Neuronal stem cell (in vitro differentiated cells): Measurements from ENCODE around the gene ZNF324.
"Not testable (repeated sequence)": the region's sequence is repeated elsewhere in the genome, so short reads cannot be mapped to it uniquely, and the experiment has no call there.

ENCODE experiments used
- DNase-seq: peaks from one replicate; pipeline ENCODE4 v3.0.0-alpha.2; 2013; ENCODE audit warnings: low spot score
- H2AFZ ChIP-seq: one replicate; pipeline ENCODE4 v1.6.1; 2013; ENCODE audit warnings: mild to moderate bottlenecking, low read length, inconsistent platforms
- H2AK5ac ChIP-seq: 2 replicates; pipeline ENCODE4 v1.6.1; 2013; ENCODE audit warnings: low read depth, mild to moderate bottlenecking, inconsistent platforms, low read length, moderate library complexity, mixed read lengths
- H2BK120ac ChIP-seq: 2 replicates; pipeline ENCODE4 v1.6.1; 2013; ENCODE audit warnings: low read depth, mild to moderate bottlenecking, inconsistent platforms, low read length, moderate library complexity, mixed read lengths
- H2BK12ac ChIP-seq: one replicate; pipeline ENCODE4 v1.6.1; 2013; ENCODE audit warnings: low read length, inconsistent platforms
- H2BK15ac ChIP-seq: 2 replicates; pipeline ENCODE4 v1.6.1; 2013; ENCODE audit warnings: mild to moderate bottlenecking, low read length, inconsistent platforms, mixed read lengths
- H2BK5ac ChIP-seq: one replicate; pipeline ENCODE4 v1.6.1; 2013; ENCODE audit warnings: inconsistent platforms, mild to moderate bottlenecking, low read length, moderate library complexity
- H3K14ac ChIP-seq: one replicate; pipeline ENCODE4 v1.6.1; 2013; ENCODE audit warnings: low read length, inconsistent platforms
- H3K18ac ChIP-seq: 2 replicates; pipeline ENCODE4 v1.6.1; 2013; ENCODE audit warnings: low read length, inconsistent platforms
- H3K23ac ChIP-seq: 2 replicates; pipeline ENCODE4 v1.6.1; 2013; ENCODE audit warnings: low read depth, mild to moderate bottlenecking, mixed read lengths, low read length, inconsistent platforms; ENCODE audit not compliant: poor library complexity
- H3K27ac ChIP-seq: replicated peaks from 3 replicates; pipeline ENCODE4 v1.5.1; 2013; ENCODE audit warnings: low read length, inconsistent platforms
- H3K27me3 ChIP-seq, 3 experiments: 2 replicates each; pipeline ENCODE4 v1.6.1; 2013; ENCODE audit warnings: low read length in 3 of 3, mild to moderate bottlenecking in 2 of 3, inconsistent platforms in 1 of 3, low read depth in 1 of 3, mixed read lengths in 1 of 3, moderate library complexity in 1 of 3; ENCODE audit not compliant: control insufficient read depth in 3 of 3, insufficient read depth in 3 of 3
- H3K36me3 ChIP-seq, 2 donors: replicated peaks in 1 of 2; 2 replicates each; pipeline ENCODE4 v1.6.1; 2013; ENCODE audit warnings: low read length in 2 of 2; ENCODE audit not compliant: control insufficient read depth in 2 of 2, insufficient read depth in 2 of 2
- H3K4ac ChIP-seq: 2 replicates; pipeline ENCODE4 v1.6.1; 2013; ENCODE audit warnings: inconsistent platforms, mild to moderate bottlenecking, low read length, moderate library complexity
- H3K4me1 ChIP-seq, 2 donors: 1 replicate in 1 of 2; 2 replicates in 1 of 2; pipeline ENCODE4 v1.6.1; 2013; ENCODE audit warnings: low read length in 2 of 2, low read depth in 1 of 2; ENCODE audit not compliant: control insufficient read depth in 2 of 2, insufficient read depth in 1 of 2
- H3K4me2 ChIP-seq: one replicate; pipeline ENCODE4 v1.6.1; 2013; ENCODE audit warnings: mild to moderate bottlenecking, low read length, inconsistent platforms; ENCODE audit not compliant: insufficient read depth, poor library complexity, severe bottlenecking
- H3K4me3 ChIP-seq, 2 donors: 2 replicates each; pipeline ENCODE4 v1.5.1; 2013; ENCODE audit warnings: low read length in 2 of 2, mild to moderate bottlenecking in 2 of 2, inconsistent platforms in 1 of 2, moderate library complexity in 1 of 2
- H3K79me1 ChIP-seq: one replicate; pipeline ENCODE4 v1.6.1; 2013; ENCODE audit warnings: low read depth, mild to moderate bottlenecking, inconsistent platforms, low read length, moderate library complexity
- H3K9ac ChIP-seq: one replicate; pipeline ENCODE4 v1.6.1; 2013; ENCODE audit warnings: mild to moderate bottlenecking, low read depth, low read length, inconsistent platforms; ENCODE audit not compliant: poor library complexity
- H3K9me3 ChIP-seq, 2 donors: replicated peaks in 1 of 2; 2 replicates each; pipeline versions ENCODE3 to v1.6.1; 2013; ENCODE audit warnings: low read length in 2 of 2, mild to moderate bottlenecking in 2 of 2, inconsistent platforms in 1 of 2, low read depth in 1 of 2, mixed read lengths in 1 of 2, moderate library complexity in 1 of 2; ENCODE audit not compliant: control insufficient read depth in 2 of 2, insufficient read depth in 1 of 2
- H4K8ac ChIP-seq: one replicate; pipeline ENCODE4 v1.6.1; 2013; ENCODE audit warnings: low read depth, mild to moderate bottlenecking, inconsistent platforms, low read length, moderate library complexity
- H4K91ac ChIP-seq: one replicate; pipeline ENCODE4 v1.6.1; 2013; ENCODE audit warnings: low read length, low read depth, mild to moderate bottlenecking, inconsistent platforms; ENCODE audit not compliant: poor library complexity
- WGBS, 2 donors: extraction: QIAGEN DNeasy Blood & Tissue Kit; methylation state at CpG; one replicate each; pipeline ENCODE4 v1.1.7; 2013; ENCODE audit warnings: missing lambda C conversion rate in 2 of 2, mixed read lengths in 1 of 2; ENCODE audit not compliant: insufficient read length in 2 of 2, insufficient replicate concordance in 1 of 2; ENCODE audit errors: extremely low coverage in 2 of 2; 5-methylcytosine and 5-hydroxymethylcytosine counted together

Gene ZNF324

DNA sequence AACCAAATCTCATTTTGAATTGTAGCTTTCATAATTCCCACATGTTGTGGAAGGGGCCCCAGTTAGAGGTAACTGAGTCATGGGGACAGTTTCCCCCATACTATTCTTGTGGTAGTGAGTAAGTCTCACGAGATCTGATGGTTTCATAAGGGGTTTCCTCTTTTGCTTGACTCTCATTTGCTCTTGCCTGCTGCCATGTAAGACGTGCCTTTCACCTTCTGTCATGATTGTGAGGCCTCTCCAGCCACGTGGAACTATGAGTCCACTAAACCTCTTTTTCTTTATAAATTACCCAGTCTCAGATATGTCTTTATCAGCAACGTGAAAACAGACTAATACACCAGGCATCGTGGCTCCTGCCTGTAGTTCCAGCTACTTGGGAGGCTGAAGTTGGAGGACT is 16.9 kb upstream of the ZNF324 start:
- H3K4me2 ChIP-seq, H2BK5ac ChIP-seq, H4K8ac ChIP-seq, H3K27me3 ChIP-seq, H3K79me1 ChIP-seq, H3K18ac ChIP-seq, H2AK5ac ChIP-seq, H2BK120ac ChIP-seq, H3K4me3 ChIP-seq, H3K9ac ChIP-seq, H2BK12ac ChIP-seq, H3K4ac ChIP-seq, H3K14ac ChIP-seq, DNase-seq, H2BK15ac ChIP-seq, H3K23ac ChIP-seq, H4K91ac ChIP-seq, H3K27ac ChIP-seq, H2AFZ ChIP-seq: not testable (repeated sequence)
- peaks cover 4 to 20% of the 10 kb centered on the region in 2 donors for H3K9me3 ChIP-seq
- peaks cover 2 to 10% of the 10 kb centered on the region in 2 donors for H3K4me1 ChIP-seq
- peaks cover 2 to 13% of the 10 kb centered on the region in 2 donors for H3K36me3 ChIP-seq
- WGBS, 2 donors, result no CpG with 5 or more reads among the region's 5 CpGs

DNA sequence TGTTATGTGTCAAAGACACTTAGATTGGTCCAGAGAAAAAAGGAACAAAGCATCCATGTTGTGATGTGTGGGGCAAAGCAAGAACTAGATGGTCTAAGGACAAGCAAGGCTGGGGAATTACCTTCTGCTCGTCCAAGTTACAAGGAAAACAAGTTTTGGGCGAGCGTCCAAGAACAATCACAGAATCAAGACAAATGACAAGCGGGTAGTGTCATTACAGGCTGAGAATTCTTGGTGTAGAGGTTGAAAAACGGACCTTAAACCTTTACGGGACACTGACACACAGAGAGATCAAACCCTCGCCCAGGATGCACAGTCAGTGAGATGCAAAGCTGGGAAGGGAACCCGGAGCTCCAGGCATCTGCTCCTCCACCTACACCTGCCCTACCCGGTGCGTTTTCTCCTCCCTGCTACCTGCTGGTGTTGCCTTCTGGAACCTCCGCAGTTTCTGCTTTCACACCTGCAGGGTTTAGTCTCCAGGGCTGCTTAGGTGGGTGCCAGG is 16.0 kb upstream of the ZNF324 start:
- H2AFZ ChIP-seq, result peak overlapping the region; percentile 94
- H4K91ac ChIP-seq, result no peak overlapping the region
- no peak overlapping the region for H3K4ac ChIP-seq
- H3K14ac ChIP-seq, result no peak overlapping the region
- H2BK15ac ChIP-seq, result no peak overlapping the region
- H3K9me3 ChIP-seq, result peaks cover 4 to 20% of the 10 kb centered on the region in 2 donors
- H3K36me3 ChIP-seq, result peaks cover 2 to 13% of the 10 kb centered on the region in 2 donors
- H2BK12ac ChIP-seq, result no peak overlapping the region
- peaks cover 2 to 10% of the 10 kb centered on the region in 2 donors for H3K4me1 ChIP-seq
- H3K4me2 ChIP-seq, result peak overlapping the region; percentile 79
- H3K27me3 ChIP-seq, result peaks cover 0 to 4% (median 3%) of the 10 kb centered on the region in 3 experiments
- DNase-seq, result no peak
- H2BK5ac ChIP-seq, result no peak overlapping the region
- no CpG with 5 or more reads among the region's 11 CpGs for WGBS, 2 donors
- H4K8ac ChIP-seq, result no peak overlapping the region
- H3K18ac ChIP-seq, result peak overlapping the region; percentile 25
- no peak overlapping the region for H2AK5ac ChIP-seq
- H2BK120ac ChIP-seq, result no peak overlapping the region
- no peak overlapping the region for H3K27ac ChIP-seq
- no peak overlapping the region for H3K9ac ChIP-seq
- no peak overlapping the region for H3K23ac ChIP-seq
- peak overlapping the region; percentile 77 to 85 for H3K4me3 ChIP-seq
- no peaks in the 10 kb centered on the region for H3K79me1 ChIP-seq

DNA sequence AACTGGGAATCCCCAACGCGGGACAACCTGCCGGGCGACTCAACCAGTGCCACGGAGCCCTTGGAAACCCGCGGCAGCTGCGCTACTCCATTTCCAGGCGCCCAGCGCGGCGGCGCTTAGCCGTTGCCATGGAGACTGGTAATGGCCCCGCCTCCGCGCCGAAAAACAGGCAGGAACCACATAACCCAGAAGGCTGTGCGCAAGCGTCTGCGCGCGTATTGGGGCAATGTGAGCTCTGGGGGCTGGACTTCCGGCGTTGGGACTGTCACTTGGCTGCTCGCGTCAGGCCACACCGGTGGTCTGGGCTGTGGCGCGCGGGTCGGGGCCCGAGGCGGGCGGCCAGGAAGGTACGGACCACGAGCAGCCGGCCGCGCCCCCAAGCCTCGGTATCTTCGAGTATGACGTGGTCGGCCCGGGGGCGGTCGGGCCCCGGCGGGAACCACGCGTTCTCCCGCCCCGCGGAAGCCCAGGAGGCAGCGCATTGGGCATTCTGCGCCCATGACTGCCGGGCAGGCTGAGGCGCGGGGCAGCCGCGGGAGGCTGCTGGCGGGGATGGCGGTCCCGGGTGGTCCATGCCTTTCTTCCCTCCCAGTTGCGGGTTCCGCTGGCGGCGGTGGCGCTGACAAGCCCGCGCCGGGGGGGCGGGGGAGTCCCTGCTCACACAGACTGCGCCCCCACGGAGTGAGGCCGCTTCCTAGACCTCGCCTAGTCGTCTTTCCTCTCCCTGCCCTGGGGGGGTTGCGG is 15.3 kb upstream of the ZNF324 start, which contains the start of gene ZNF324B:
Gene ZNF324B, plus strand, starts transcription at position 265 of the 744 bp plus-strand sequence. CDS start 2,080 bp downstream, outside the sequence.
- no peak within 1 kb of the TSS for H2BK5ac ChIP-seq
- no peak within 1 kb of the TSS for H3K23ac ChIP-seq
- H3K27me3 ChIP-seq, result peaks cover 0 to 4% (median 0%) of the 10 kb centered on the region in 3 experiments
- peak; percentile 97 for DNase-seq
- no peak within 1 kb of the TSS for H2BK12ac ChIP-seq
- no CpG with 5 or more reads among the region's 79 CpGs for WGBS, 2 donors
- no peak within 1 kb of the TSS for H2BK15ac ChIP-seq
- H3K4me2 ChIP-seq, result peak within 1 kb of the TSS; percentile 79
- H3K14ac ChIP-seq, result no peak within 1 kb of the TSS
- H3K9me3 ChIP-seq, result peaks cover 2 to 20% of the 10 kb centered on the region in 2 donors
- H3K27ac ChIP-seq, result no peak within 1 kb of the TSS
- H2AFZ ChIP-seq, result peak within 1 kb of the TSS; percentile 94
- peak within 1 kb of the TSS; percentile 88 for H3K9ac ChIP-seq
- H3K4ac ChIP-seq, result no peak within 1 kb of the TSS
- H3K79me1 ChIP-seq, result no peaks in the 10 kb centered on the region
- H2BK120ac ChIP-seq, result no peak within 1 kb of the TSS
- H3K36me3 ChIP-seq, result peaks cover 2 to 19% of the 10 kb centered on the region in 2 donors
- H3K4me3 ChIP-seq, result peak within 1 kb of the TSS; percentile 85 to 91
- no peak within 1 kb of the TSS for H4K8ac ChIP-seq
- peak within 1 kb of the TSS; percentile 87 for H3K18ac ChIP-seq
- no peak within 1 kb of the TSS for H2AK5ac ChIP-seq
- no peak within 1 kb of the TSS for H4K91ac ChIP-seq
- H3K4me1 ChIP-seq, result peaks cover 2 to 10% of the 10 kb centered on the region in 2 donors

DNA sequence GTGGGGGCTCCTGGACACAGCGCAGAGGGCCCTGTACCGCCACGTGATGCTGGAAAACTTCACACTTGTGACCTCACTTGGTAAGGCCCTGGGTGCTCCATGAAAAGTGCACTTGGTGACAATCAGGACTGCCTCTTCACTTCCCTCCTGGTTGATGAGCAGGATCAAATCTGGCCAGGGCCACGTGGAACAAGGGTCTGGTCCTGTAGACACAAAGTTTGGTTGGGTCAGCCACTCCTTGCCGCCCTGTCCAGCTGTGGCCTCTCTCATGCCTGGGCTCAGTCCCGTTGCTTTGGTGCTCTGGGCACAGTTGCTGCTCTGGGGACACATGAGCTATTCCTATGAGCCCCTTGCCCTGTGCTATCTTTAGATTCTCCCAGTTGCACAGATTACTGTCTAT is 13.1 kb upstream of the ZNF324 start:
- no peak overlapping the region for H3K14ac ChIP-seq
- no peaks in the 10 kb centered on the region for H3K79me1 ChIP-seq
- no peak overlapping the region for H3K18ac ChIP-seq
- peaks cover 0 to 4% (median 0%) of the 10 kb centered on the region in 3 experiments for H3K27me3 ChIP-seq
- H3K9ac ChIP-seq, result no peak overlapping the region
- H3K4ac ChIP-seq, result no peak overlapping the region
- WGBS, 2 donors, result no CpG with 5 or more reads among the region's 6 CpGs
- H3K27ac ChIP-seq, result no peak overlapping the region
- H2AK5ac ChIP-seq, result no peak overlapping the region
- no peak overlapping the region for H3K4me3 ChIP-seq
- H3K4me2 ChIP-seq, result no peak overlapping the region
- no peak overlapping the region for H2BK15ac ChIP-seq
- H2BK12ac ChIP-seq, result no peak overlapping the region
- DNase-seq, result no peak
- H4K8ac ChIP-seq, result no peak overlapping the region
- H4K91ac ChIP-seq, result no peak overlapping the region
- peaks cover 2 to 16% of the 10 kb centered on the region in 2 donors for H3K9me3 ChIP-seq
- no peak overlapping the region for H2BK5ac ChIP-seq
- no peak overlapping the region for H3K23ac ChIP-seq
- no peak overlapping the region for H2BK120ac ChIP-seq
- H2AFZ ChIP-seq, result no peak overlapping the region
- H3K36me3 ChIP-seq, result peaks cover 5 to 34% of the 10 kb centered on the region in 2 donors
- H3K4me1 ChIP-seq, result peaks cover 2 to 10% of the 10 kb centered on the region in 2 donors
